HepG2 (cell line): ENCODE measurements around the gene ARL8A. TPM values are rescaled to one million over a fixed set of nuclear protein-coding genes. Genes with fewer than 3 reads are reported as not detected.

ENCODE experiments used
- ARID2 ChIP-seq: sonication (generic); formaldehyde crosslinking; IDR thresholded peaks from 2 replicates; pipeline ENCODE4 v1.8.1; 2022; ENCODE audit warnings: mild to moderate bottlenecking, missing genetic modification reagents, borderline replicate concordance
- BCL6 ChIP-seq: IDR thresholded peaks from 2 replicates; pipeline ENCODE4 v1.6.1; 2016; ENCODE audit warnings: missing genetic modification reagents, missing compliant biosample characterization
- CBX1 ChIP-seq: IDR thresholded peaks from one replicate; pipeline ENCODE4 v1.6.1; 2016; ENCODE audit warnings: antibody characterized with exemption, low read depth
- CREB1 ChIP-seq, 2 experiments: fragments of 450-650 bp in 1 of 2; IDR thresholded peaks; 2 replicates each; pipeline ENCODE4 v1.6.1; 2016 to 2017; ENCODE audit warnings: control low read depth in 1 of 2, mild to moderate bottlenecking in 1 of 2, missing compliant biosample characterization in 1 of 2, missing genetic modification characterization in 1 of 2
- HNF1B ChIP-seq: sonication (generic); formaldehyde crosslinking; IDR thresholded peaks from 2 replicates; pipeline ENCODE4 v1.5.1; 2020; ENCODE audit warnings: mild to moderate bottlenecking, moderate library complexity, missing genetic modification reagents
- MEF2D ChIP-seq: sonication (generic); formaldehyde crosslinking; IDR thresholded peaks from 2 replicates; pipeline ENCODE4 v1.5.1; 2020; ENCODE audit warnings: mild to moderate bottlenecking, missing genetic modification reagents
- NR2C2 ChIP-seq: sonication (generic); formaldehyde crosslinking; IDR thresholded peaks from 2 replicates; pipeline ENCODE4 v1.4.0; 2020; ENCODE audit warnings: missing genetic modification reagents, mild to moderate bottlenecking, moderate library complexity, borderline replicate concordance
- SNAPC4 ChIP-seq: sonication (generic); formaldehyde crosslinking; IDR thresholded peaks from 2 replicates; pipeline ENCODE4 v1.4.0; 2020; ENCODE audit warnings: mild to moderate bottlenecking, missing genetic modification reagents
- TEAD3 ChIP-seq: optimal IDR thresholded peaks from 2 replicates; pipeline ENCODE3; 2016; ENCODE audit warnings: borderline replicate concordance
- ZFP36L1 ChIP-seq: sonication (generic); formaldehyde crosslinking; IDR thresholded peaks from 2 replicates; pipeline ENCODE4 v1.8.0; 2022; ENCODE audit warnings: mild to moderate bottlenecking, missing genetic modification reagents, moderate library complexity
- ZNF281 ChIP-seq: sonication (generic); formaldehyde crosslinking; IDR thresholded peaks from 2 replicates; pipeline ENCODE4 v1.4.0; 2020; ENCODE audit warnings: missing genetic modification reagents, borderline replicate concordance
- ZNF619 ChIP-seq: sonication (generic); formaldehyde crosslinking; IDR thresholded peaks from 2 replicates; pipeline ENCODE4 v1.4.0; 2020; ENCODE audit warnings: mild to moderate bottlenecking, missing genetic modification reagents
- ZNF891 ChIP-seq: sonication (generic); formaldehyde crosslinking; IDR thresholded peaks from 2 replicates; pipeline ENCODE4 v1.5.0; 2020; ENCODE audit warnings: mild to moderate bottlenecking, missing genetic modification reagents
- polyA plus RNA-seq, 8 experiments: library from polyadenylated mRNA; depleted of rRNA in 3 of 8; stranded (reverse) in 7 of 8; unstranded in 1 of 8; fragments of >200 nt; fragmentation: Illumina TruSeq in 4 of 8; extraction: Trizol in 4 of 8; gene quantifications; 2 replicates each; pipeline versions ENCODE4 v1.2.1 to v1.2.3, GENCODE V29; 2011 to 2016; ENCODE audit warnings: low read depth in 4 of 8, missing spikeins in 1 of 8, mixed read lengths in 1 of 8; ENCODE audit not compliant: insufficient read depth in 1 of 8
- total RNA-seq, 5 experiments: library from RNA; depleted of rRNA; stranded (reverse); fragments of >200 nt; fragmentation: Illumina TruSeq; extraction: Trizol; gene quantifications; 2 replicates each; pipeline ENCODE4 v1.2.3, GENCODE V29; 2016; ENCODE audit warnings: low read depth in 1 of 5

Gene ARL8A
- total and polyA plus RNA-seq, 2 of the 13 experiments (the other 11 are each of a cell fraction or from before 2014, with no cell fraction given) = 2.7 to 23.4 TPM

GRCh38 chr1:202085682-202086373, 58.7 kb downstream of the ARL8A start (continued):
- TF ChIP-seq SNAPC4 (CRISPR knock-in tag) (no peak; the same call in none of the 2 replicates), ZNF281 (peak; percentile 85), ARID2 (CRISPR knock-in tag) (no peak), CBX1 (no peak), ZFP36L1 (CRISPR knock-in tag) (peak; percentile 56), MEF2D (CRISPR knock-in tag) (peak; percentile 48; the same call in 1 of the 2 replicates), CREB1 (IDR thresholded peaks at IDR 0.05) (peak; percentile 22; the same call in 1 of the 2 replicates), CREB1 (CRISPR knock-in tag; IDR thresholded peaks at IDR 0.05) (peak; percentile 77), ZNF619 (CRISPR knock-in tag) (0 out of 2 replicates have a peak, but pooled peaks have one; percentile 25), ZNF891 (peak; percentile 64; the same call in 1 of the 2 replicates), HNF1B (peak; percentile 96), TEAD3 (peak; percentile 77), NR2C2 (peak; percentile 58; the same call in 1 of the 2 replicates), BCL6 (peak; percentile 38; the same call in 1 of the 2 replicates)
